HG02678 (cell line): ENCODE measurements around the gene KRTAP5-8.
"Not testable (repeated sequence)": the region's sequence is repeated elsewhere in the genome, so short reads cannot be mapped to it uniquely, and the experiment has no call there.

Source experiments
- ATAC-seq: cut with Tn5 transposase; IDR thresholded peaks from one replicate; pipeline ENCODE4 v1.9.1; 2021; ENCODE audit warnings: mild to moderate bottlenecking, moderate library complexity; ENCODE audit not compliant: unreplicated experiment

The KRTAP5-8 gene

GRCh38 chr11:71568704-71569349, 31.0 kb downstream of the KRTAP5-8 start:
- ATAC-seq, result no peak

- not testable (repeated sequence) for ATAC-seq
These were observed 33.5 kb downstream of the KRTAP5-8 start for GRCh38 chr11:71571101-71571850.

- no peak for ATAC-seq
These were observed 35.0 kb downstream of the KRTAP5-8 start for GRCh38 chr11:71572811-71573210.

- ATAC-seq, result no peak
These were observed 36.6 kb downstream of the KRTAP5-8 start for GRCh38 chr11:71574418-71574817.

- no peak for ATAC-seq
These were observed 38.0 kb downstream of the KRTAP5-8 start for GRCh38 chr11:71575723-71576424.

- ATAC-seq, result not testable (repeated sequence)
These were observed 39.1 kb downstream of the KRTAP5-8 start for GRCh38 chr11:71576688-71577465.

GRCh38 chr11:71577469-71578004, 39.7 kb downstream of the KRTAP5-8 start:
- no peak for ATAC-seq

- ATAC-seq, result not testable (repeated sequence)
These were observed 41.7 kb downstream of the KRTAP5-8 start for GRCh38 chr11:71579513-71579912.

- ATAC-seq, result no peak
These were observed 42.5 kb downstream of the KRTAP5-8 start for GRCh38 chr11:71580057-71581003.

- no peak for ATAC-seq
These were observed 44.0 kb downstream of the KRTAP5-8 start for GRCh38 chr11:71581826-71582225.

- ATAC-seq, result no peak
These were observed 44.6 kb downstream of the KRTAP5-8 start, which contains the start of gene KRTAP5-11 for GRCh38 chr11:71582309-71582895. KRTAP5-11 (minus strand) TSS chr11:71582875; CDS start chr11:71582837, 38 bp downstream.

GRCh38 chr11:71582969-71583368, 45.1 kb downstream of the KRTAP5-8 start:
- ATAC-seq, result not testable (repeated sequence)

- not testable (repeated sequence) for ATAC-seq
These were observed 47.8 kb downstream of the KRTAP5-8 start for GRCh38 chr11:71585673-71586072.

GRCh38 chr11:71588314-71588713, 50.5 kb downstream of the KRTAP5-8 start:
- not testable (repeated sequence) for ATAC-seq
